NCI-H2227 (cell line): ENCODE data around the gene KCNK7.

Source experiments
- DNase-seq: peaks from one replicate; lab custom pipeline; 2025; ENCODE audit not compliant: unreplicated experiment; lab: John Stamatoyannopoulos, UW

Gene KCNK7

DNA sequence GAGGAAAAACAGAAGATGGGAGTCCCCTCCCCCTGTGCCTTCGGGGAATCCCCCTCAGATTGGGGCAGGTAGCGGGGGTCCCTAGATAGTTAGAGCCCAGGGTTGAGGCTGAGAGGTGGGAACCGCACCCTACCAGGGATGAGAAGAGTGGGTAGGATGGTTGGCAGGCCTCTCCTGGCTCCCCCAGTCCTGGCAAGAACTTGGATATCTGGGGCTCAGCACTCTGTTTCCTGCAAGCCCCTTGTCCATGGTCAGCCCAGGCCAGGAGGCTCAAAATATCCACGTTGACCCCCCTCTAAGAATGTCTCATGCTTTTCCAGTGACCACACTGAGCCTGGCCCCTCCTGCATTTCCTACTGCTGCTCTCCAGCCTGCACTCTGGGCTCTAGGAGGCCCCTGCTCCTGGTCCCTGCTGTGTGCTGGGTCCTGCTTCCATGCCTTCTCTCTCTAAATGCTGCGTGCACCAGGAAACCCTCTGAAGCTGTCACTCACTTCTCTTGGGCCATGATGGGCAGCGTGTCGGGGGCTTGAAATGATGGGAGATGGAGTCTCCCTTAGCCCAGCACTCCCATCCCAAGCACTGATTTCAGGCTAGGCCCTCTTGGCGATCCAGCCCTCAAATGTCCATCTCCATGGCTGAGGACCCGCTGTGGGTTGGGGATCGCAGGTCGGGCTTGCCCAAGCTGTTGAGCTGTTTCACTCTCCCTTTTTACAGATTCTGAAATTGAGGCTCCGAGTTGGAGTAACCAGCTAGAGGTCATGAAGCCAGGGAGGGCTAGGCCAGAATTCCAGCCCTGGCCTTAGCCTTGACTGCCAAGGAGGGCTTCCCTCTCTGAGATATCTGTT is 16.4 kb upstream of the KCNK7 start:
- no peak for DNase-seq

- no peak for DNase-seq
These were observed 15.6 kb upstream of the KCNK7 start for GRCh38 chr11:65611028-65611757.

DNA sequence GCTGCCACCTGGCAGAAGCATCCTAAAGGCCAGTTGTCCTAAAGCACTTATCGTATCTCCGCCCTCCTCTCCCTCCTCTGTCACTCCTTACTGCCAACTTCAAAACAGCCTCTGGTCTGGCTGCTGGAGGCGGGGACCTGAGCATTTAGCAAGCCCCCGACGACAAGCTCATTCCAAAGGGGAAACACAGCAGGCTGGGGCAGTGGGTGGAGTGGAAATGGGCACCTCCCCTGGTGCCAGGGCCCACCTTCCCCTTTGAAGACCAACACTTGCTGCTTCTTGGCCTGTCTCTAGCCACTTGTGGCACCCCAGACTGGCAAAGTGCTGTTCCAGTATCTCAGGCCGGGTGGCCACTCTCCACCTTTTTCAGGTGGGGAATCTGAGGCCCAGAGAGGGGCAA is 14.8 kb upstream of the KCNK7 start:
- no peak for DNase-seq

DNA sequence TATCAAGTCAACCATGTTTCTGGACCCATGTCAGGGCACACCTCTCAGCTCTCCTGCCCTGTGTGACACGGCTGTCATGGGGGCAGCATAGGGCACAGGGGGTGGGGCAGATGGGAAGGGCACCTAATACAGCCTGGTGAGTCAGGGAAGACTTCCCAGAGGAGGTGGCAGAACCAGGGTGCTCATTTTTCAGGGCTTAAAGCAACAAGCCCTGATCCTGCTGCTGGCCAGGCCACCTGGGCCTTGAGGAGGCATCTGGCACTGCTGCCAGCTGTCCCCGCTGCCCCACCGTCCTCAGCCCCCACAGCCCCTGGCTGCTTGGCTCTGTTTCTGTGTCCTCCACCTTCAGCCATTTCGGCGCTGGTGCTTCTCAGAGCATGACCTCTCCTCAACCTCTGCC is 14.1 kb upstream of the KCNK7 start:
- no peak for DNase-seq

- no peak for DNase-seq
These were observed 13.6 kb upstream of the KCNK7 start for GRCh38 chr11:65609229-65609628.

DNA sequence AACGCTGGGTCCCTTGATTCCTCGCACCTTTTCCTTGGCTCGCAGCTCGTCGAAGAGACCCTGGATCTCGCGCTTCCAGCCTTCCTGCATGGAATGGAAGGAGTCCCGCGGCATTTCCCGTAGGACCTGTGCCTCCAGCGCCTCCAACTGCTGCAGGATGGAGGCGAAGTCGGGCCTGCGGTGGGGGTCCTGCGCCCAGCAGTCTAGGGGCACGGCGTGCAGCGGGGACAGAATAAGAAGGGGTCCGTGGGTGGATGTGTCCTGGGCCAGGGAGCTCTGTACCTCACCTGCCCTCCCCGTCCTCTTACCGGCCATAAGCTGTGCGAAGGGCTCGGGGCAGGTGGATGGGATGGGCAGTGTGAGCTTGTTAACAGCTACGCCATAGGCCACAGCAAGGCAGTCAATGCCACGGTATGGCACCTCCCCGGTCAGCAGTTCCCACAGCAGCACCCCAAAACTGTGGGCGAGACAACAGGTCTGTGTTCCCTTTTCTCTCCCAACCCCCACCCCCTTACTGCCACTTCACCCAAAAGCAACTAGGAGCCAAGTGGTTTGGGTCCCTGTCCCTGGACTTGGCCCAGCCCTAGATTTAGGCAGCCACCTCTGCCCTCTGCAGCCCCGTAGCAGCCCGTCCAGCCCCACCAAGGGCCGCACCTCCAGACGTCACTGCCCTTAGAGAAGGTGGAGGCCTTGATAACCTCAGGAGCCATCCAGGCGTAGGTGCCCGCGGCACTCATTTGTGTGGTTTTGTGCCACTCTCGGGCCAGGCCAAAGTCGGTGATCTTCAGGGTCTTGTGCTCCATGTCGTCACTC is 12.2 kb upstream of the KCNK7 start:
- no peak for DNase-seq

DNA sequence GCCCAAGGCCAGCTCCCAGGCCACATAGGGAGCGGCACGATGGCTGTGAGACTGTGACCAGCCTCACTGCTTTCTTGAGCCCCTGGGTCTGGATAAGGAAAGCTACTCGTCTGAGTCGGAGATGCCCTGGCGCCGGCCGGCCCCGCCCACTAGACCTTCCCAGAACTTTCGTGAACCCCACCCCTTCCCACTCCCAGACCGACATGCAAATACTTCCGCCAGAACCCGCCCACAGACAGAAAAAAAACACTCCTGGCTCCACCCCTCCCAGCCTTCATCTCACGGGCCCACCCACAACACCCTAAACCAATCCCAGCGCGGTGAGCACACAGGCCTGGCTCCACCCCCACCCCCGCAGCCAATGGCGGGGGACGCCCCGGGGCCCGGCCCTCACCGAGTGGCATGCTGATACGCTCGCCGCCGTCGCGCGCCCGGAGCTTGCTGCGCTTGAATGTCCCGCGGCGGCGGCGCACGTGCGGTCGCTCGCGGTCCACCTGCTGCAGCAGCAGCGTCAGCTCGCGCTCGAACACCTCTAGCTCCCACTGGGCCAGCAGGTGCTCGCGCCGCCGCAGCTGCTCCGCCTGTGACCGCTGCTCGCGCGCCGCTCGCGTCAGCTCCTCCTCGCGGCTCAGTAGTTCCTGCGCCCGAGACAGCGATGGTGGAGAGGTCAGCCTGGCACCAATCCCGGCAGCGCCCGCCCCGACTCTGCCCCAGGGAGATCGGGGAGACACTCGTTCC is 11.4 kb upstream of the KCNK7 start:
- DNase-seq = no peak

DNA sequence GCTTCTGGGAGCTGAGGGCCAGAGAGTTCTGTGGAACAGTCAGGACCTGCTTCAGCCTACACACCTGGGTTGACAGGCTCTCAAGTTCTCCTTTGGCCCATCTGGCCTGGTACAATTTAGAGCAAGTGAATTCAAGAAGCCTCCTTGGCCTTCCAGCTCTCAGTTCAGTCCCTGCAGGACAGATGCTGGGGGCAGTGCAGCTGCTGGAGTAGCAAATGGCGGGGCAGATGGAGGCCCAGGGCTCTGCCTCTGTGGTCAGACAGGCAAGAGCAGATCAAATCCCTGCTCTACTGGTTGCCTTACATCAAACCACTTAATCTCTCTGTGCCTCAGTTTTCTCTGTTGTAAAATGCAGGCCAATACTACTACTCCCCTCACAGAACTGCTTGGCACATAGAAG is 8.7 kb upstream of the KCNK7 start:
- no peak for DNase-seq

GRCh38 chr11:65599955-65600246 is 4.3 kb upstream of the KCNK7 start:
- no peak for DNase-seq

- no peak for DNase-seq
These were observed 3.8 kb upstream of the KCNK7 start for GRCh38 chr11:65599216-65599954.

DNA sequence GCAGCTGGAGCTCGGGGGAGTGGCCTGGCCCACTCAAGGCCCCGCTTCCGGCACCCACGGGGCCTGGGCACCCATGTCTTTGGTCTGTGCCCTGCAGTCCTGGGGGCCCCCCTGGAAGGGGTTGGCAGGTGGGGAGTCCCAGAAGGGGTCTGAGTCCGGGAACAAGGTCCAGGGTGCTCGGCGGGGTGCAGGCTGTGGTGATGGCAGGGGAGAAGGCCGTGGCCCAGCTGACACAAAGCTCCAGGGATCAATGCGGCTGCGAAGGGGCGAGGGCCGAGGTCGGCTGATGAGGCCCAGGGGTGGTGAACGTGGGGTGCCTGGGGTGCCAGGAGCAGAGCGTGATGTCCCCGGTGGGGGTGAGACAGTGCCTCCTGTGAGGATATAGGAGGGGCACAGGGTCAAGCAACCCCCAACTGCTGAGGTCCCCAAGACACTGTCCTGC is 2.7 kb upstream of the KCNK7 start:
- no peak for DNase-seq

DNA sequence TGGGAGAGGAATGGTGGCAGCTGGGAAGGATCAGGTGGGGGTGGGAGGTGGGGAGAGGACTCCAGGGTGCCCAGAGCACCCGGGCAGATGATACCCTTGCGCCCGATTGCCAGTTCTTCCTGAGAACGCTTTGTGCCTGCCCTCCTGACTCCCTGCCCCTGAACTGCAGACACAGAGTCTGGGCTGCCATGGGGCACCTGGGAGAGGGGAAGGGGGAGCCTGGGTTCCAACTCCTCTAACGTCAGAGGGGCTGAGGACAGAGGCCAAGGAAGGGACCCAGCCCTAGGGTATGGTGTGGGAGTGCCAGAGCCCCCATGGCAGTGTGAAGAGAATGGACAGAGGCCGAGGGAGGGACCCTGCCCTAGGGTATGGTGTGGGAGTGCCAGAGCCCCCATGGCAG is 920 bp upstream of the KCNK7 start:
- no peak for DNase-seq

GRCh38 chr11:65595131-65595530 is 469 bp downstream of the KCNK7 start:
- DNase-seq = no peak

- DNase-seq = no peak
These were observed 1.8 kb downstream of the KCNK7 start for GRCh38 chr11:65593518-65594414.

DNA sequence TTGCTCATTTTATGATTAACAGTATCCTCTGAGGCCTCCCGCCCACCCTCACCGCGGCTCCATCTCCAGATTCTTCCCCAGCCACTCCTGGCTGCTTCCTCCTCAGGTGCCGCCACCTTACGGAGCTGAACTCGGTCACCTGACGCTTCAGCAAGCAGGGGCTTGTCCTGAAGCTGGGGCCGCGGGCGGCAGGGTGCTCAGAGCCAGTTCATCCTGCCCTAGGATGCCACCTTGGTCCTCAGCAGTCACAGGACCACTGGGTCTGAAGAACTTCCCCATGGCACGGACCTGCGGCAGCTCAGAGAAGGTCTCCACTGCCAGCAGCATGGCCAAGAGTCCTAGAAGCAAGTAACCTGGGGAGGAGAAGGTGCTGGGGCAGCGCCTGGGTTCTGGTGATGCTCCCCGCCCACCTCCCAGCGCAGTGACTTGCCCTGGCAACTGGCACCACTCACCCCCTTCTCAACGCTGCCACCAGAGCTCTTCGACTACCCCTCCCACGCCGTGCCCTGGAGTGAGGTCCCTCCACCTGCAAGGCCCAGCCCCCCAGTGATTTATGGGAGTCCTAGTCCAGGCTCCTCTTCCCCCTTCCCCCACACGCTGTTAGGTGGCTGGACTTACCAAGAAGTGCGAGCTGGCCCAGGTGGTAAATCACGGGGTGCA is 2.6 kb downstream of the KCNK7 start:
- no peak for DNase-seq

- DNase-seq = no peak
These were observed 3.4 kb downstream of the KCNK7 start for GRCh38 chr11:65591939-65592857.

- no peak for DNase-seq
These were observed 5.3 kb downstream of the KCNK7 start for GRCh38 chr11:65590240-65590738.
